Activated CD4-positive, alpha-beta T cell treated with anti-CD3 and anti-CD28 coated beads, Interleukin-2, amount 50 U/mL, for 24 hours (primary cell): ENCODE measurements around the gene ADAT3.

Source experiments
- DNase-seq, 2 donors: peaks; one replicate each; pipeline ENCODE4 v3.0.0-alpha.2; 2020; ENCODE audit warnings: low read depth in 1 of 2, low spot score in 1 of 2

Gene ADAT3

DNA sequence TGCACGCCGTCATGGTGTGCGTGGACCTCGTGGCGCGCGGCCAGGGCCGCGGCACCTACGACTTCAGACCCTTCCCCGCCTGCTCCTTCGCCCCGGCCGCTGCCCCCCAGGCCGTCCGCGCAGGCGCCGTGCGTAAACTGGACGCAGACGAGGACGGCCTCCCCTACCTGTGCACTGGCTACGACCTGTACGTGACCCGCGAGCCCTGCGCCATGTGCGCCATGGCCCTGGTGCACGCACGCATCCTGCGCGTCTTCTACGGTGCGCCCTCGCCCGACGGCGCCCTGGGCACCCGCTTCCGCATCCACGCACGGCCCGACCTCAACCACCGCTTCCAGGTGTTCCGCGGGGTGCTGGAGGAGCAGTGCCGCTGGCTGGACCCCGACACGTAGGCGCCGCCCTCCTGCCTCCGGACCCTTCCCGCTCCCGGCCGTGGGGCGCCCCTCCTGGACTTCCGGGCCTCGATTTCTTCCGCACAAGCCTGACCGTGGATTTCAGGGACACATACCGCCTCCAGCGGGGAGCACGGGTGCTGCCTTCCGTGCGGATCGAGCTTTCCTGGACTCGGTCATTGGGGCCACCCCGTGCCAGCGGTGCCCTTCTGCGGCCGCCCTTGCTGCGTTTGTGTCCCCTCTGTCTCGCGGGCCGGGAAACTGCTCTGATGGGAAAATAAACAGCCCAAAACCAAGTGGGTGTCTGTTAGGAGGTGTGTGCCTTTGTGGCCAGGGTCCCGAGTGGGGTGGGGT, 7.7 kb downstream of the ADAT3 start:
- no peak for DNase-seq

DNA sequence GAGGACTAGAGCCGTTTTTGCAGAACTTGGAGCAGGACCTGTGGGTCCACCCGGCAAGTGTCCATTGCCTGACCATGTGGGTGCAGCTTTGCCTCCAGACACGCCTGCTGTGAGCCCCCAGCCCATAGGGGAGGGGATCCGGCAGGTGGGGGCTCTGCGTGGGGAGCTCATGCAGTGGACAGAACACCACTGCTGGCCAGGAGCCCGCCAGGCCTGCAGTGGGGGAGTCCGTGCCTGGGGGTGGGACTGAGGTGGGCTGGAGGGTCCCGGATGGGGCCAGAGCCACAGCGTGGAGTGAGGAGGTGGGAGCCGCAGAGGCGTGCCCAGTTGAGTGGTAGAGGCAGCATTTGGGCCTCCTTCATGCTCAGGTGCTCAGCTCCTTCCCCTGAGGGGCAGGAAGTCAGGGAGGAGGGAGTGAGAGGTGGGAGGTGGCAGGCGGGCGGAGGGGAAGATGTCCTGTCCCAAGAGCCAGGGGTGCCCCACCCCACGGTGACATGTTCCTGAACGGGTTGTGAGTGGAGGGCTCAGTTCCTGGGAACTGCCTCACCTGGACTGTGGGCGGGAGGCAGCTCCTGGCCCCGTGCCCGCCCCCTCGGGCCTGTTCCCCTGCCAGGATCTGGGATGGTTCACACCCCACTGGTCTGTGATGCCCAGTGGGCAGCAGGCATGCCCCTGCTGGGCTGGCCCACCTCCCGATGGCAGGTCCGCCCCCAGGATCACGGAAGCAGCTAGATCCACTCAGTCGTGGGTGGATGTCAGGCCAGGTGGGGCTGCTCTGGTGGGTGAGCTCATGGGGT, 8.8 kb downstream of the ADAT3 start:
- no peak for DNase-seq

DNA sequence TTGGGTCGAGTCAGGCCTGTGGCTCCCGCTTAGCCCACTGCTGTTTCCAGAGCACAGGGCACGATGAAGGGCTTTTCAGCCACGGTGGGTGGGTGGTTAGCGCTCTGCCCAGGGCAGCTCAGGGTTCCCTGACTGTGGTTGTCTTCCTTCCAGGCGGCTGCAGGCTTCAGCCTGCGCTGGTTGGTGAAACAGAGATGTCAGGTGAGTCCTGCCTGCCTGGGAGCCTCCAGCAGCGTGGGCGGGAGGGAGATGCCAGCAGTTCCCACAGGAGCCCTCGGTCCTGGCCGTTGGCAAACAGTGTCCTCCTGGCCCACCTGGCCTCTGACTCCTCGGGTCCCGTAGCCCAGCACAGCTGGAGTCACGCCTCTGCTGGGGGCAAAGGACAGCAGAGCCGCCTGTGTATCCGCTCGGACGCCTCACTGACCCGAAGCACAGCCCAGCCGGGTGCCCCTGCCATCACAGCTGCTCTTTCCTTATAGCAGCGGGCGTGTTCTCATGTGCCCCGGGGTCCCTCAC, 9.7 kb downstream of the ADAT3 start:
- DNase-seq = no peak

DNA sequence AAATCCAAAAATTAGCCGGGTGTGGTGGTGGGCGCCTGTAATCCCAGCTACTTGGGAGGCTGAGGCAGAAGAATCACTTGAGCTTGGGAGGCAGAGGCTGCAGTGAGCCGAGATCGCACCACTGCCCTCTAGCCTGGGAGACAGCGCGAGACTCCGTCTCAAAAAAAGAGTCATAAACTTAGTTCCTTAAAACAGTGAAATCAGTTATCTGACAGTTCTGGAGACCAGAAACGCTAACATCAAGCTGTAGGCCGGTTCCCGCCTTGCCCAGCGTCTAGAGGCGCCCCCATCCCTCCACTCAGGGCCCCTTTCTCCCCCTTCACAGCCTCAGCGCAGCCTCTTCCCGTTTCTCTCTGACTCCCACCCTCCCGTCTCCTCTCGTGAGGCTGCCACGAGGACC, 11.9 kb downstream of the ADAT3 start:
- DNase-seq = no peak

DNA sequence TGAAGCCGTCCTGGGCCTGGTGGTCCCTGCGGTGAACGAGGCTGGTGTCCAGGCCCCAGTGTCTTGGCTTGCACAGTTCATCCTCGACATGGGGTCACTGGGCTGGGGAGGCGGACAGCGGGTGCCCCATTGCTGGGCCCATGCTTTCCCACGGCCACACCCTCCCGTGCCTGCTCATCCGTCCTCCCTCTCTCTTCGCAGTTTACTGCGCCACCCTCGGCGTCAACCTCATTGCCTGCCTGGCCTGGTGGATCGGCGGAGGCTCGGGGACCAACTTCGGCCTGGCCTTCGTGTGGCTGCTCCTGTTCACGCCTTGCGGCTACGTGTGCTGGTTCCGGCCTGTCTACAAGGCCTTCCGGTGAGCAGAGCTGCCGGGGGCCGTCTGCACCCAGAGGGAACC, 12.7 kb downstream of the ADAT3 start:
- DNase-seq = no peak

DNA sequence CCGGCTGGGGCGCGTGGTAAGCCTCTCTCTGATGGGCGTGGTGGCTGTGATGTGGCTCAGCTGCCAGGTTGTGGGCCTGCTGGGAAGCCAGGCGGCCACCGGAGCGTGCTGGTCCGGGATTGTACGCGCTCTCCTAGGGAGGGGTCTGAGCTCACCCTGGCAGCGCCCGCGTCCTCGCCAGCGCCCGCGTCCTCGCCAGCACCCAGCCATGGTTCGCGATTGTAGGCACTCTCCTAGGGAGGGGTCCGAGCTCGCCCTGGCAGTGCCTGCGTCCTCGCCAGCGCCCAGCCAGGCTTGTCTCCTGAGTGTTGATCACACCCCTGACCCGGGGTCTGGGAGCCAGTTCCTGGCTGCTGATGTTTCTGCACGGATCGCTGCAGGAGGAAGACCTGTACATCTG, 13.8 kb downstream of the ADAT3 start:
- DNase-seq = no peak

DNA sequence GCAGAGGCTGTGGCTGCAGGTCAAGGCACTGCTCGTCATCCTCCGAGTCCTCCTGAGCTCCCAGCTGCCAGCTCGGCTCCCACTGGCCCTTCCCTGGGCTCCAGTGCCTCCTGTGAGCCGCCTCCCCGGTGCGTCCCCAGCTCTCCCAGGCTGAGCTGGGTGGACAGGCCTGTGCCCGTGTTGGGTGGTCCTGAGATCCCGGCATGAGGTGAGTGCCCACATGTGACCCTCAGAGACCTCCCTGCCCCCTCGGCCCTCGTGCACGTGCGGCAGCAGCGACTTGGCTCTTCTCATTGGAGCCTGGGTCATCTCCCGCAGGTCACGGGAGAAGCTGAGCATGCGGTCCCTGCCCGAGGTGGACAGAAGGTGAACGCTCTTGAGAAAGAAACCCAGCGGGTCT, 15.4 kb downstream of the ADAT3 start:
- DNase-seq = no peak

DNA sequence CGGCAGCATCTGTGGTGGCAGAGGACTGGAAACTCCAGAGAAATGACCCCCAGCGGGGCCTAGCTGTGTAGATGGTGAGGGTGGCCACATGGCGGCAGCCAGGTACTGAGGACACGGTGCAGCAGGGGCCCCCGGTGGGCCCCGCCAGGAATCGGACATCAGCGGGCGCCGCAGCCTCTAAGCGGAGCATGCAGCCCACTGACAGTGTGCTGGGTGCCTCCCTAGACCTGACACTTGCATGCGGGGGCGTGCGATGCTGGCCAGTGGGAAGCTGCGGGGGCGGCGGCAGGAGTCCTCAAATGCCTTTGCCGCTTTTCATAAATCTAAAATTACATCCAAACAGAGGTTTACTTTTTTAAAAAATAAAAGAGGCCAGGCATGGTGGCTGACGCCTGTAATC, 16.1 kb downstream of the ADAT3 start:
- DNase-seq = no peak

DNA sequence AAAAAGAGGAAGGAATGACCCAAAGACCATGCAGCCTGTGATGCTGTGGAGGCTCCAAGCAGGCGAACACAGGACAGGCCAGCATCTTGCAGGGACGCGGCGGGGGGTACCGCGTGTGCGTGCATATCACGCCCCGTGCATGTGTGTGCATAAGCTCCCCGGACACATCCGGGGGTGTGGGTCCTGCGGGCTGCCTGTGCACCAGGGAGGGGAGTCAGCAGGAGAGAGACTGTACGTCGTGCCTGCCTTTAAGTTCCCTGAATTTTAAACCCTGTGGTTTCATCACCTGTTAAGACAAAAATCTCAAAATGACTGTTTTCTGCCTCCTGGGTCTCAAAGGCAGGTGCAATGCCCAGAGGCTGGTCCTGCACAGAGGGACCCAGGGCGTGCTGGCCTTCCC, 16.6 kb downstream of the ADAT3 start:
- no peak for DNase-seq

DNA sequence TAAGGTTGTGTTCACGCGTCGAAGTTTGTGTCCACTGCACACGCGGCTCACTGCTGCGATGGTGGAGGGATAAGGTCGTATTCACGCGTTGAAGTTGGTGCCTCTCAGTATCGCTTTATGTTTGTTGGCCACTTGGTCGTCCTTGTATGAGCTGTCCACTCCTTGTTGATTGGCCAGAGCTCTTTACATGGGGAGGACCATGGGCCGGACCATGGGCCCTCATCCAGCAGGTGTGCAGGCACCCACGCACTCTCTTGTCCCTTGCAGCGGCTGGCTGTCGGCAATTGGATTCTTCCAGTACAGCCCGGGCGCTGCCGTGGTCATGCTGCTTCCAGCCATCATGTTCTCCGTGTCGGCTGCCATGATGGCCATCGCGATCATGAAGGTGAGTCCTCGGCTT, 17.6 kb downstream of the ADAT3 start:
- DNase-seq = no peak

DNA sequence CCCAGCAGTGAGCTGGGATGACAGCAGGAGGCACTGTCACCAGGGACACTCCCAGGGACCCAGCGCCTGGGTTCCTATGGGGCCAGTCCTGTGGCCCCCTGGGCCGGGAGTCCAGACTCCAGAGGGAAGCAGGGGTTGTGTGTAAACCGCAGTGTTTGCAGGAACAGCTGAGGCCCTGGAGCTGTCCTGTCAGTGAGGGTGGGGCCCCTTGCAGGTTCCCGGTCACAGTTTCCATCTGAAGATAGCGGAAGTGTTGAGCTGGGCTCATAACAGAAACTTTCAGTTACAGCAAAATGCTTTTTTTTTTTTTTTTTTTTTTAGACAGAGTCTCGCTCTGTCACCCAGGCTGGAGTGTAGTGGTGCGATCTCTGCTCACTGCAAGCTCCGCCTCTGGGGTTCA, 18.1 kb downstream of the ADAT3 start:
- DNase-seq = peak in 1 of 2 donors; percentile 47

DNA sequence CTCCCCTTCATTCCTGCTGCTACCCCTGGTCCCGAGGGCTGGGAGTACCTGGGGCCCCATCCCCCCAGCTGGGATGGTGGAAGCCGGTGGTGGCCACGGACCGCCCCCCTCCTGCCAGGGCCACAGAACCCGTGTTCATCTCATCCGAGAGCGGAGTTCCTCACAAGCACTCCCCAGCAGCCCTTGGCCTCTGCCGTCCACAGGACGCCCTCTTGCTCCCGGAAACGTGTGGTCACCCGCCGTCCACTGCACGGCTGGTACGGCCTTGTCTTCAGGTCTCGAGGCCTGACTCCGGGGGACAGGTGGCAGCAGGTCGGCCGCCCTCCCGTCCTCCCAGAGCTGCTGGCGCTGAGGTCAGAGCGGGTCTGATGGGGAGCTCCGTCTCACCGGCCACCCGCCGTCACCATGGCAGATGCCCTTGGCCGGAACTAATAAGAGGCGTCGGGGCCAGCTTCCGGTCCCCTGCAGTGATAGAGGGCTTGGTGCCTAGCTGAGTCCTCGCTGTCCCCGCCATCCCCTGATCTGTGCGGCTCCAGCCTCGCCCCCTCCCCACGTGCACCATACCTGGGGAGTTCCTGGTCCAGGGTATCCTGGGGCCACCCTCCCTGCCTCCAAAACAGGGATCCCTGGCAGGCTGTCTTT, 19.2 kb downstream of the ADAT3 start:
- no peak for DNase-seq

DNA sequence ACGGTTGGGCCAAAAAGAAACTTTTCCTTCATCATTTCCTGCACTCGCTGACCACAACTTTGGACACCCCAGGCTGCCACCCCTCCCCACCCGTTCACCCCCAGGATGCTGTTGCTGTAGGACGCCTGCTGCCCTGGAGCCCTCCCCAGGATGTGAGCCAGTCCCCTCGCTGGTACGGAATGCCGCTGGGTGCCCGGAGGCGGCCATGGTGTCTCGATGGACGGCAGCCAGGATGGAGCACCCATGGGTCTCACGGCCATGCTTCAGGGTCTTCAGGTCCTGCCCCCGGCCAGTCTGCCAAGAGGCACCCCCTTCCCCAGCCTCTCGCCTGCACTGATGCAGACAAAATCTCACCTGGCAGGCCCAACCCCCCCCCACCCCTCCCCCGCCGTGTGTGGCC, 20.3 kb downstream of the ADAT3 start:
- DNase-seq = no peak

DNA sequence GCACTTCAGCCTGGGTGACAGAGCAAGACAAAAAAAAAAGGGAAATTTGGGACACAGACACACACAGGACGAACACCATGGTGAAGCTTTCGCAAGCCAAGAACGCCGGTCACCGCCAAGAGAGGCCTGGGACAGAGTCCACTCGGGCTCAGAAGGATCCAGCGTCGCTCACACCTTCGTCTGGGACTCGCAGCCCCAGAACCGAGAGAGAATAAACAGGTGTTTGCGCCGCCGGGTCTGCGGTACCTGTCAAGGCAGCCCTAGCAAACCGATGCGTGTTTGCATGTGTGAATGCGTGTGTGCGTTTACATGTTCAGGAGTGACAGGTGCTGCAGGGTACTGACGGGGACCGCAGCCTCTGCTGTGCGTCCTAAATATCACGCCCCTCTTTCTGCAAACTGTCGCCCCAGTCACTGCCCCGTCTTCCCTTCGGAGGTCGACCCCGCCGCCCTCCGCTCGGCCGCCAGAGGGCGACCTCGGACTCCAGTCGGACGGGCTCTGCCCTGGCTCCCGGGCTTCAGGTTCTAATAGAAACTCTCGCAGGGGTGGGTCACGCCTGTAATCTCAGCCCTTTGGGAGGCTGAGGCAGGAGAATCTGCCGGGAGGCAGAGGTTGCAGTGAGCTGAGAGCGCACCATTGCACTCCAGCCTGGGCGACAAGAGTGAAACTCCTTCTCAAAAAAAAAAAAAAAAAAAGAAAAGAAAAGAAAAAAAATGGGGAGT, 24.0 kb downstream of the ADAT3 start:
- peak; percentile 67 to 71 for DNase-seq

DNA sequence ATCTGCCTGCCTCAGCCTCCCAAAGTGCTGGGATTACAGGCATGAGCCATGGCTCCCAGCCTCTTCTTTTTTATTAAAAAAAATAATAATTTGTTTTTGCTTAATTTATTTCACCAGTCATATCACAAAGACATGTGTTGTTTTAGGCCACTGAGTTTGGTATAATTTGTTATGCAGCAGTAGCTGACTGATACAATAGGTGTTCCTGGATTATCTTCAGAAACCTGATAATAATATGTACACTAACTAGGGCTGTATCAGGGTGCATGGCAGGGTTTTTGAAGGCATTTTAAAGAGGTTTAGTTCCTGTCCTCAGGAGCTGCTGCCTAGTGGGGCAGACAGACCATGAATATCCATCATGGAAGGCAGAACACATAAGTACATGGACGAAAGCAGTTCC, 26.2 kb downstream of the ADAT3 start:
- DNase-seq = no peak

DNA sequence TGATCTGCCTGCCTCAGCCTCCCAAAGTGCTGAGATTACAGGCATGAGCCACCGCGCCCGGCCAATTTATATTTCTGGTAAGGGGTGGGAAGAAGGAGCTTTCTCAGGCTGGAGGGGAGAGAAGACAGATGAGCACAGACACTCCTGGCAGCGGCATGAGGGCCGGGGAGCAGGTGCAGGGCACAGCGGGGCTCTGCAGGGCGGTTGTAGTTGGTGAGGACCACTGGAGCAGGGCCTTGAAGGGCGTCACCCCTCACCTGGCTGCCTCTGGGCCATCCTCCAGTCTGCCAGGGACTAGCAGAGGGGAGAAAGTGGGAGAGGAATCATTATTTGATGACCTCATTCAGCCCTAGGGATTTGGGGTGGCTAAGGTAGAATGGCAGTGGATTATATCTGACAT, 27.2 kb downstream of the ADAT3 start:
- DNase-seq = no peak

DNA sequence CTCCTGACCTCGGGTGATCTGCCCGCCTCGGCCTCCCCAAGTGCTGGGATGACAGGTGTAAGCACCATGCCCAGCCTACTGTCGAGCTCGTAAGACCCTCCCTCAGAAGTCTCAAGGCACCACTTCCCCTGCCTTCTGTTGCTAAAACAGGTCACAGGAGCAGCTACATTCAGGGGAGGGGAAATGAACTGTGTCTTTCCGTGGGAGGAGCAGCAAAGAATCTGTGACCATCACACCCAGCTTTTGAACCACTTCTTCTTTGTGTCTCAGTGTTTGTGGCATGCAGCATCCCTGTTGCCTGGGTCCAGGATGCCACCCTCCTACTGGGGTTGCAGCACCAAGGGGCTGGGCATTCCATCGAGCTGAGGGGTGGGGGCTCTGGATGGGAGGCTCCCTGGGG, 28.0 kb downstream of the ADAT3 start:
- no peak for DNase-seq

DNA sequence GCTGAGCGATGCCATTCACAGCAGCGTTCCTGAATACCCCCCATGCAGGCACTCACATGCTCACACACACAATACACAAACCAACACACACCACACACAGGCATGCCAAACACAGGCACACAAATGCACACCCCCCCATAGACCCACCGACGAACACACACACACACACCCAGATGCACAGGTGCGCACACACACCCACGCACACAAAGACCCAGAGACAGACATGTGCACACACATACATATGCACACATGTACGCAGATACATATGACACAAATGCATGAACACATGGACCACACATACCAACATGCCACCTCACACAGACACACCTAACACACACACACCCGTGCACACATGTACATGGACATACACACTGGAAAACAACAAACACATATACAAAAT, 28.7 kb downstream of the ADAT3 start:
- no peak for DNase-seq

DNA sequence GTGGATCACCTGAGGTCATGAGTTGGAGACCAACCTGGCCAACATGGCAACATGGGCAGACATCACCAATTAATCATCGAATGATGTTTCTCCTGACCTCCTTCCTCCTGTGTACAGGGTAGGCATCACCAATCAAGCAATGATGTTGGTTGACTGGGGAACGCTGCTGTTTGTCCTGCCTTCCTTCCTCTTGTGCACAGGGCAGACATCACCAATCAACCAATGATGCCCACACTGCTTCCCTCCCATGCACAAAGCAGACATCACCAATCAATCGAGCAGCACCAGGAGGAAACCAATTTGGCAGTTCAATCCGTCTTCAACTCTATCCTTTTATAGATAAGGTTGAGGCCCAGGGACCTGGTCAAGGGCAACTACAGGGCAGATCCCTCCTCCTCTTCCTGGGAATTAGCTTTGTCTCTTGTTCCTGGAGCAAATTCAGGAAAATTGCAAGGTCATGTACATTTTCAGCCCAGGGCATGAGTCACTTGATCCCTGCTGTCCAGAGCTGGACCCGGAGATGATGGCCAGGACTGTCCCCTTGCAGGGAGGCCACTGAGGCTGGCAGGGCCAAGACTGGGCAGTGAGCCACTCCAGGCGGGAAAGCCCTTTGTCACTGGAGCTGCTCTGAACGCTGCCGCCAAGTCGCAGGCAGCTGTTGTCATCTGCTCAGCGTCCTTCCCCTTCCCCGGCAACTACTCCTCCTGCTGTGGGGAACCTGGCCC, 30.4 kb downstream of the ADAT3 start:
- no peak for DNase-seq

DNA sequence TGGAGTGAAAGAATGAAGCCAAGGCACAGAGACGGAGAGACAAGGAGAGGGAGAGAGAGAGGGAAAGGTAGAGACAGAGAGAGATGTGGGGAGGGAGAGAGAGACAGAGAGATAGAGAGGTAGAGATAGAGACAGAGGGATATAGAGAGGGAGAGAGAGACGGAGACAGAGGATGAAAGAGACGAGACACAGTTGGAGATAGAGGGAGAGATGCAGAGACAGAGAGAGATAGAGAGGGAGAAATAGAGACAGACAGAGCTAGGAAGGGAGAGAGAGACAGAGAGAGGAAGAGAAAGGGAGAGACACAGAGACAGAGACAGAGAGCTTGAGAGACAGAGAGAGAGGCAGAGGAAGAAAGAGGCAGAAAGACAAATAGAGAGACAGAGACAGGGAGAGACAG, 31.2 kb downstream of the ADAT3 start:
- DNase-seq = no peak
